ENCODE data around the gene SMAD4.

SMAD4 gene

DNA sequence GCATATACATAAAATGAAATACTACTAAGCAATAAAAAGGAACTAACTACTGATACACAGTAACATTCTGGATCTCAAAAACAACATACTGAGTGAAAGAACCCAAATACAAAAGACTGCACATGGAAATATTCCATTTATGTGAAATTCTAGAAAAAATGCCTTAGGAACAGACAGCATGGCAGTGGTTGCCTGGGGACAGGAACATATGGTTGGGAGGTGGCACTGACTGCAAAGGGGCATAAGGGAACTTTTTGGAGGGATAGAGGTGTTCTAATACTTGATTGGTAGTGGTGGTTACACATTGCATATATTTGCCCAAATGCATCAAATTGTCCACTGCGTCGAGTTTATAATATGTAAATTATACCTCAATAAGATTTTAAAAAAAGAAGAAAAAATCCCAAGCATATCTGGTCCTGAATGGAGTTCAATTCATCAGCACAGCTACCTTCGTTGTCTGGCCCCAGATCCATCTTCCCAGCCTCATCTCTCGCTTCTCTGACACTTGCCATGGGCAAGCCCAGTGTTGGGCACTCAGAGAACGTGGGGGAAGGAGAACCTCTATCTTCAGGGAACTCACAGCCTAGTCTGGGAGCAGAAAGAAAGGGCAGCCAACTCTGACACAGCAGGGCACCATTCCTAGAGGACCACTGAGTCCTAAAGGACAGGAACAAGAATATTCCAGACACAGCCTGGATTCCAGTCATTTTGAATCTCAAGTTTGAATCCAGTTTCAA is 8.6 kb upstream of the SMAD4 start:
- no peak for DNase-seq

GRCh38 chr18:51025512-51025911 is 4.5 kb upstream of the SMAD4 start:
- no peak for DNase-seq

GRCh38 chr18:51028201-51028805 is 1.7 kb upstream of the SMAD4 start:
- peak in 1 of 2 experiments; percentile 15 for DNase-seq

- DNase-seq, result no peak
Observed at GRCh38 chr18:51029378-51029693, 677 bp upstream of the SMAD4 start.

DNA sequence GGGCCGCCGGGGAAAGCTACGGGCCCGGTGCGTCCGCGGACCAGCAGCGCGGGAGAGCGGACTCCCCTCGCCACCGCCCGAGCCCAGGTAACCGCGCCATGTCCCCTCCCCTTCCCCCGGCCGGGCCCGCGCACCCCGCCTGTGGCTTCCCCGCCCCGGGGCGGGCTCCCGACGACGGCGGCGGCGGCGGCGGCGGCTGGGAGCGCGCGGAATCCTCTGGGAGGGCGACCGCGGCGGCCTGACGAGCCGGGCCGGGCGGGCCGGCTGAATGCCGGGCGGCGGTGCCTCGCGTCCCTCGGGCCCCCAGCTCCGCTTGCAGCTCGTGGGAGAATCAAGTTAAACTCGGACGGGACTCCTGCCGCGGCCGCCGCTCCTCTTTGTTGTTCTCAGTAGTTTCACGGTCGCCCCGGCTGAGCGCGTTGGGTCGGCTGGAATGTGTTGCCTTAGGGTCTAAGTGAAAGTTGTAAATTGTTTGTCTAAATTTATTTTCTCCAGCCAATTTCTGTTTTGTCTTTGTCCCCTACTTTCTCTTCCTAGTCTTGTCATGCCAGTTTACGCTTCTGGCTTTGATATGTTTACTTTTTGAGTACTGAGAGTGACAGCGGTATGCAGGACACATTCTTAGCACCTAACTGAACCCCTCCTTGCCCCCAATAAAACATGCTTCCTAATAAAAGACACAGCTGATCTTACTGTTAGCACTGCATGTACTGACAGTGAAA is 685 bp downstream of the SMAD4 start:
- peak; percentile 36 to 44 for DNase-seq

DNA sequence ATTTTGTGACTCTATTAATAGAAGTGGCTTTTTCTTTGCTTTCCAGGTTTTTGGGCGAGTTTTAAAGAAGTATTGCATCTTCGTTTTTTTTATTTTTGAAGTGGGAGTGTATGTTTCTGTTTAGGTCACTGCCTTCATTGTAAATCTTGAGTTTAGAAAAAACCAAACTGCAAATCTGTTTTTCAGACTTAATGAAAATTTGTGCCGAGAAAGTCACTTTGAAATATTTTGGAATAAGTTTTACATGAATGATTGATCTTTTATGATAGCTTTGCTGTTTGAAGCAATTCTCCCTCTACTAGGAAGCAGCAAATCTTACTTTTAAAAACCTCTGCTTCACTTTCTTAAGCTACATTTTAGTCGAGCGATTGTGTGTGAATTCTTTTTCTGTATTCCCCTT is 2.2 kb downstream of the SMAD4 start:
- no peak for DNase-seq

GRCh38 chr18:51037230-51037629 is 7.2 kb downstream of the SMAD4 start:
- no peak for DNase-seq

DNA sequence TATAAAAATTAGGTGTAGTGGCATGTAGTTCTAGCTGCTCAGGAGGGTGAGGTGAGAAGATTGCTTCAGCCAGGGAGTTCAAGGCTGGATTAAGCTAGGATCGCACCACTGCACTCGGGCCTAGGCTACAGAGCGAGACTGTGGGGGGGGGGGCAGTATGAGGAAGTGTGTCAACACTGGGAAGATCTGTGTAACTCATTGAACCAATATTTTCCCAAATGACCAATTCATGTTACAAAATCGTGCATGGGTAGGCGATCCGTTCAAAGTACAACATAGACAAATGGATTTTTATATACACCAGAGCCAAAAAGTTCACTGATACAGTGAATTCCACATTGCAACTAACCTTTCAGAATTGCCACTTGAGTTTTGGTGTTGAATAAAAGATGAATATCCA is 8.1 kb downstream of the SMAD4 start:
- no peak for DNase-seq

- no peak for DNase-seq
Observed at GRCh38 chr18:51039138-51040112, 9.4 kb downstream of the SMAD4 start.

DNA sequence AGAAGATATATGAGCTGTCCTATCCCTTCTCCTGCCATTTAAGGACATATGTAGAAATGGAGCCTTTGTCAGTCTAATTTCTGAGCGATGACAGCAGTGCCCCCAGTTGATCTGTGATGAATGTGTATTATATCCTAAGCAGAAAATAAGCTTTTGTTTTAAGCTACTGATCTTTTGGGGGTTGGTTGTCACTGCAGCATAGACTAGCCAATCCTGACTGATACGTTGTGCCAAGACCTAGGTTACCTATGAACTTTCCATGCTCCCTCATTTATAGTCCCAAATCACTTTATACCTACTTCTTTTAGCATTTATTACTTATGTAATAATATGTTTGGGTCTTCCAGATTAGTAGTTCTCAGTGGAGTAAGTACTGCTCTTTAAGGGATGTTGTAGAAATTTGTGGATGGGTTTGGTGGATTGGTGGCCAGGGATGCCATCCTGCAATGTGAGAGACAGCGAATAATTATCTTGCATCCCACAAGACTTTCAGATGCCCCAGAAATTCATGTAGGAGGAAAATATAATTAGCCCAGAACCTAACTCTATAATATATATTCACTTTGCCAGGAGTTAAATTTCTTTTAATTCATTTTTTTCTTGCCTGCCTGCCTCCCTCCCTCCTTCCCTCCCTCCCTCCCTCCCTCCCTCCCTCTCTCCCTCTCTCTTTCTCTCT is 11.8 kb downstream of the SMAD4 start:
- no peak for DNase-seq

- no peak for DNase-seq
Observed at GRCh38 chr18:51044928-51045585, 15.0 kb downstream of the SMAD4 start.

GRCh38 chr18:51048190-51048589 is 18.2 kb downstream of the SMAD4 start:
- no peak for DNase-seq

DNA sequence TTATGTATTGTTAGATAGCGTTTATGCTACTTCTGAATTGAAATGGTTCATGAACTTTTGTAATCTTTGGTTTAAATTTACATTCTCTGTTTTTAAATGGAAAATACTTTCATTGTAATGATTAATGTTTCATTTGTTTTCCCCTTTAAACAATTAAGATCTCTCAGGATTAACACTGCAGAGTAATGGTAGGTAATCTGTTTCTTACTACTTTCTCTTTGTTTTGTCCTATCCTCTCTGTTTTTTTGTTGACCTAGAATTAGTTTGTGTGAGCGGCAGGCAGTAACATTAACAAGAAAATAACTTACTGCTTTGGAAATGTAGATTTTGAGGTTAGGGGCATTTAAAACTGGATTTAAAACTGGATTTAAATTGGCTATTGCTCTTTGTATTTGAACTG is 19.1 kb downstream of the SMAD4 start:
- no peak for DNase-seq

DNA sequence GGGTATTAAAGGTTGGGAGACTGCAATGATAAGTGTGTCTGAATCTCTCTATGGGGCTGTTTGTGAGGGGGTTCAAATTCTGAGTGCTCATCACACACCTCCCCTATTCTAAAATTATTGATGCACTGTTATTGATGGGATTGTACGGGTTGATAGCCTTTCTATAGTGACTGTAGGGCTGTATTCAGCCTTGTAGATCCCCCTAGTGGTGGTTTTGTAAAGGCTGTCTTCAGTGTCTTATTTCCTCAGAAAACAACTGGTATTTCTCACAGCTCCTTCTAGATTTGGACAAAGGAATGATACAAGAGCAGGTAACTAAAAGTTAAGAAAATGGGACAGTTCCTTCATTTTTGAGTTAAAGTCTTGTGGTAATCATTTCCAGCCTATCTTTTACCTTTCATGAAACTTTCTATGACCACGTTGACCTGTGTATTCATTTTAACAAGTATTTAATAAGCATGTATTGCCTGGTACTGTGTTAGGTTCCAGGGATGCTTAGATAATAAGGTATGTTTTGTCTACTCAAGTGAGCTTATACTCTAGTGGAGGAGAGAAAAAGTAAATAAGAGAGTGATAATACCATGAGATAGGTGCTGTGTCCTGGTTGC is 21.2 kb downstream of the SMAD4 start:
- peak; percentile 73 to 83 for DNase-seq

GRCh38 chr18:51053814-51054213 is 23.8 kb downstream of the SMAD4 start:
- no peak for DNase-seq

- DNase-seq, result no peak
Observed at GRCh38 chr18:51054764-51055163, 24.8 kb downstream of the SMAD4 start.

- no peak for DNase-seq
Observed at GRCh38 chr18:51059969-51060368, 30.0 kb downstream of the SMAD4 start.

GRCh38 chr18:51064256-51064655 is 34.2 kb downstream of the SMAD4 start:
- DNase-seq, result no peak

DNA sequence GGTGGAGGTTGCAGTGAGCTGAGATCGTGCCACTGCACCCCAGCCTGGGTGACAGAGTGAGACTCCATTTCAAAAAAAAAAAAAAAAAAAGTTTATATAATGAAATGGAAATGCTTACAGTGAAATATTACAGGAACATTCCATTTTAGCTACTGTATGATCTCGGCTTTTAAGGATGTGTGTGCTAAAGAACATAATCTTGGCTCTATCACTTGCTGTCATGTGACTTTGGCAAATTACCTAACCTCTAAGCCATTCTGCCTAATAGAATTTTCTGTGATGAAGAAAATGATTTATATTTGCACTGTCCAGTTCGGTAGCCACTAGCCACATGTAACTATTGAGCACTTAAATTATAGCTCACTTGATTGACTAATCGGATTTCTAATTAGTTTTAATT is 36.3 kb downstream of the SMAD4 start:
- no peak for DNase-seq

GRCh38 chr18:51068105-51068504 is 38.1 kb downstream of the SMAD4 start:
- DNase-seq, result no peak

- DNase-seq, result no peak
Observed at GRCh38 chr18:51069885-51070284, 39.9 kb downstream of the SMAD4 start.

DNA sequence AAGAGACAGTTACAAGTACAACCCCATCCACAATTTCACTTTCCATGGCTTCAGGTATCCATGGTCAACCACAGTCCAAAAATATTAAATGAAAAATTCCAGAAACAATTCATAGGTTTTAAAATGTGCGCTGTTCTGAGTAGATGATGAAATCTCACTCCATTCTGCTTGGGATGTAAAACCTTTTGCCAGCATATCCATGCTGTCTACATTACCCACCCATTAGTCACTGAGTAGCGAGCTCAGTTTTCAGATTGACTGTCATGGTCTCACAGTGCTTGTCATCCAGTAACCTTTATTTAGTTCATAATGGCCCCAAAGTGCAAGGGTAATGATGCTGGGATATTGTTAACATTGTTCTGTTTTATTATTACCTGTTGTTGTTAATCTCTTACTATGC is 40.5 kb downstream of the SMAD4 start:
- DNase-seq, result no peak
